Endodermal cell (in vitro differentiated cells): ENCODE results near the gene TRPC1. TPM values are rescaled to one million over a fixed set of nuclear protein-coding genes. Genes with fewer than 3 reads are reported as not detected.

Experiments used
- DNase-seq: peaks from one replicate; pipeline ENCODE4 v3.0.0-alpha.2; 2017
- H3K27ac ChIP-seq: 2 replicates; pipeline ENCODE4 v1.5.1; 2013; ENCODE audit warnings: mild to moderate bottlenecking, low read depth, low read length, moderate library complexity
- H3K27me3 ChIP-seq: 2 replicates; pipeline ENCODE4 v1.6.1; 2013; ENCODE audit warnings: mild to moderate bottlenecking, low read length, moderate library complexity; ENCODE audit not compliant: insufficient read depth, control insufficient read depth, poor library complexity, severe bottlenecking
- H3K36me3 ChIP-seq: 2 replicates; pipeline ENCODE4 v1.7.0; 2013; ENCODE audit warnings: mild to moderate bottlenecking, low read length, moderate library complexity; ENCODE audit not compliant: control insufficient read depth, insufficient read depth
- H3K4me1 ChIP-seq: one replicate; pipeline ENCODE4 v1.7.0; 2013; ENCODE audit warnings: low read length; ENCODE audit not compliant: control insufficient read depth, insufficient read depth
- H3K4me3 ChIP-seq: 2 replicates; pipeline ENCODE4 v1.5.1; 2013; ENCODE audit warnings: mild to moderate bottlenecking, low read length, moderate library complexity
- H3K9ac ChIP-seq: 2 replicates; pipeline ENCODE4 v1.6.1; 2013; ENCODE audit warnings: mild to moderate bottlenecking, low read length, moderate library complexity; ENCODE audit not compliant: poor library complexity, severe bottlenecking; ENCODE audit errors: extremely low read depth
- H3K9me3 ChIP-seq: 2 replicates; pipeline ENCODE4 v1.6.1; 2013; ENCODE audit warnings: mild to moderate bottlenecking, low read length, moderate library complexity; ENCODE audit not compliant: control insufficient read depth
- H3K27ac Mint-ChIP-seq: 2 replicates; pipeline ENCODE4 v1.8.0; 2020; ENCODE audit warnings: mixed read lengths
- H3K27me3 Mint-ChIP-seq: 2 replicates; pipeline ENCODE4 v1.8.0; 2021; ENCODE audit warnings: mild to moderate bottlenecking, mixed read lengths; ENCODE audit not compliant: insufficient read depth
- H3K36me3 Mint-ChIP-seq: 2 replicates; pipeline ENCODE4 v1.8.0; 2020; ENCODE audit warnings: low read depth, mixed read lengths
- H3K4me1 Mint-ChIP-seq: 2 replicates; pipeline ENCODE4 v1.8.0; 2020; ENCODE audit warnings: mixed read lengths
- H3K4me3 Mint-ChIP-seq: 2 replicates; pipeline ENCODE4 v1.8.0; 2020; ENCODE audit warnings: mild to moderate bottlenecking, moderate library complexity, mixed read lengths
- H3K9me3 Mint-ChIP-seq: 2 replicates; pipeline ENCODE4 v1.8.0; 2020; ENCODE audit warnings: mild to moderate bottlenecking, mixed read lengths
- WGBS, 2 experiments: methylation state at CpG; one replicate each; pipeline versions ENCODE4 v1.1.5 to v1.1.7; 2013; ENCODE audit warnings: missing lambda C conversion rate in 2 of 2, mixed read lengths in 1 of 2; ENCODE audit not compliant: insufficient coverage in 1 of 2, insufficient read length in 1 of 2; 5-methylcytosine and 5-hydroxymethylcytosine counted together
- total RNA-seq, 2 donors: library from RNA; stranded (reverse); fragmentation: NEBNext Ultra II Directional in 1 of 2; extraction: Animal tissue kit (Norgen Biotek cat#: 25700) in 1 of 2; gene quantifications; 2 replicates in 1 of 2; 3 replicates in 1 of 2; pipeline ENCODE4 v1.2.1, GENCODE V29; 2021
- TF ChIP-seq, protein P1 (sequence below): fragments of 200-600 bp; sonication (generic); conservative IDR thresholded peaks from 2 replicates; pipeline ENCODE4 v1.5.0; 2021; ENCODE audit warnings: antibody characterized with exemption, mild to moderate bottlenecking

The TRPC1 gene
- total RNA-seq, 2 donors from 2014 or later: 18.2 to 18.9 TPM

DNA sequence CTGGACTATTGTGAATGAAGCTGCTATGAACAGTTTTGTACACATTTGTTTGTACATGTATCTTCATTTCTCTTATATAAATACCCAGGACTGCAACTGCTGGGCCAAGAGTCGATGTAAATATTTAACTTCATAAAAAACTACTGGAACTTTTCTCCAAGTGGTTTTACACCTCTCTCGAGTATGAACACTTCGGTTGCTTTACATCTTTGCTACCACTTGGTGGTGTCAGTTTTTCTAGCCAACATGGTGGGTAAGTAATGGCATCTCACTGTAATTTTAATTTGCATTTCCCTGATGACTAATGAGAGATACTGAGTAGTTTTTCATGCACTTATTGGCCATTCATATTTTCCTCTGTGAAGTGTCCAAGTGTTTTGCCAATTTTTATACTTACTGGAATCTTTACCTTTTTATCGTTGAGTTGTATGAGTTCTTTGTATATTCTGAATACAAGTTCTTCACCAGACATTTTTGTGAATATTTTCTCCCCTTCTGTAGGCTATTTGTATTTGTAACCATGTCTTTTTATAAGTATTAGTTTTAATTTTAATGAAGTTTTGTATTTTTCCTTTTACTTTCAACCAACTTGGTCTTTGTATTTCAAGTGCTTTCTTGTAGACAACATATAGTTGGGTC, 120.6 kb downstream of the TRPC1 start:
- H3K9me3 Mint-ChIP-seq: no peaks in the 10 kb centered on the region
- Histone ChIP-seq H3K36me3 (peaks cover 11% of the 10 kb centered on the region), H3K27ac (no peak overlapping the region), H3K9ac (no peak overlapping the region), H3K4me3 (no peak overlapping the region), H3K27me3 (no peaks in the 10 kb centered on the region), H3K4me1 (no peaks in the 10 kb centered on the region), H3K9me3 (no peaks in the 10 kb centered on the region)
- H3K36me3 Mint-ChIP-seq: peaks cover 11% of the 10 kb centered on the region
- no peaks in the 10 kb centered on the region for H3K27me3 Mint-ChIP-seq
- H3K27ac Mint-ChIP-seq: no peak overlapping the region
- DNase-seq: no peak
- WGBS, 2 experiments: 66 to 71% methylated on average over 3 of the region's 4 CpGs
- TF ChIP-seq, protein P1, sequence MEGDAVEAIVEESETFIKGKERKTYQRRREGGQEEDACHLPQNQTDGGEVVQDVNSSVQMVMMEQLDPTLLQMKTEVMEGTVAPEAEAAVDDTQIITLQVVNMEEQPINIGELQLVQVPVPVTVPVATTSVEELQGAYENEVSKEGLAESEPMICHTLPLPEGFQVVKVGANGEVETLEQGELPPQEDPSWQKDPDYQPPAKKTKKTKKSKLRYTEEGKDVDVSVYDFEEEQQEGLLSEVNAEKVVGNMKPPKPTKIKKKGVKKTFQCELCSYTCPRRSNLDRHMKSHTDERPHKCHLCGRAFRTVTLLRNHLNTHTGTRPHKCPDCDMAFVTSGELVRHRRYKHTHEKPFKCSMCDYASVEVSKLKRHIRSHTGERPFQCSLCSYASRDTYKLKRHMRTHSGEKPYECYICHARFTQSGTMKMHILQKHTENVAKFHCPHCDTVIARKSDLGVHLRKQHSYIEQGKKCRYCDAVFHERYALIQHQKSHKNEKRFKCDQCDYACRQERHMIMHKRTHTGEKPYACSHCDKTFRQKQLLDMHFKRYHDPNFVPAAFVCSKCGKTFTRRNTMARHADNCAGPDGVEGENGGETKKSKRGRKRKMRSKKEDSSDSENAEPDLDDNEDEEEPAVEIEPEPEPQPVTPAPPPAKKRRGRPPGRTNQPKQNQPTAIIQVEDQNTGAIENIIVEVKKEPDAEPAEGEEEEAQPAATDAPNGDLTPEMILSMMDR: peak; percentile 78
- H3K4me3 Mint-ChIP-seq: no peak overlapping the region
- H3K4me1 Mint-ChIP-seq: peaks cover 6% of the 10 kb centered on the region

DNA sequence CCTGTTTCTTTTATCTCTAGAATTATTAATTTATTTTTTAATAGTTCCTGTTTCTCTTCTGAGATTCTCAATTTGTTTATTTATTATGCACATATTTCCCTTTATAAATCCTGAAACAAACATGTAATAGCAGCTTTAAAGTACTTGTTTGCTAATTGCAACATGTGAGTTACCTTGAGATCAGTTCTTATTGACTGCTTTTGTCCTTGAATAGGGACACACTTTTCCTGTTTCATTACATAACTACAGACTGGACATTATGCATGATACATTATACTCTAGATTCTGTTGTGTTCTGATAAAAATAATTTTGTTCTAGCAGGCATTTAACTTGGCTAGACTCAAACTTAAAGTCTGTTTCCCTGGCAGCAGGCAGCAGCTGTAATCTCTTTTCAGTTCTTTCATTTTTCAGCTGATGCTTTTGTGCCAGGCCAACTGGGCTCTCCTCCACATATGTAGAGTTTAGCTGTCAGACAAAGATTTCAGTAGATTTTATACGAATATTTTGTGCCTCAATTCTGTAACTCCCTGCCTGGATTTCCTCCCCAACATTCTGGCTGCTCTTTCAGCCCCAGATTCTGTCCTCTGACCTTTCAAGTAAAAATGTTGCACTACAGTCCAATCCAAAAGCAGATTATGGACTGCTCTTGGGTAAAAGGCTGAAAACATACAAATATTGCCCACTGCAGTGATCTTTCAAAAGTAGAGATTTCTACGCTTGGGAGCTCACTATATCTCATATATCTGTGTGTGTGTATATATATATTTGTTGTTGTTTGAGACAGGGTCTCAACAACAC, 123.1 kb downstream of the TRPC1 start:
- Histone ChIP-seq H3K36me3 (peaks cover 11% of the 10 kb centered on the region), H3K9ac (no peak overlapping the region), H3K4me3 (no peak overlapping the region), H3K4me1 (no peaks in the 10 kb centered on the region), H3K27me3 (no peaks in the 10 kb centered on the region), H3K9me3 (no peaks in the 10 kb centered on the region), H3K27ac (no peak overlapping the region)
- no peaks in the 10 kb centered on the region for H3K9me3 Mint-ChIP-seq
- no peak for DNase-seq
- H3K36me3 Mint-ChIP-seq: peaks cover 9% of the 10 kb centered on the region
- 72 to 83% methylated on average over 1 to 2 of the region's 2 CpGs for WGBS, 2 experiments
- no peak overlapping the region for H3K4me3 Mint-ChIP-seq
- TF ChIP-seq, protein P1: no peak
- H3K4me1 Mint-ChIP-seq: peaks cover 6% of the 10 kb centered on the region
- no peaks in the 10 kb centered on the region for H3K27me3 Mint-ChIP-seq
- no peak overlapping the region for H3K27ac Mint-ChIP-seq

DNA sequence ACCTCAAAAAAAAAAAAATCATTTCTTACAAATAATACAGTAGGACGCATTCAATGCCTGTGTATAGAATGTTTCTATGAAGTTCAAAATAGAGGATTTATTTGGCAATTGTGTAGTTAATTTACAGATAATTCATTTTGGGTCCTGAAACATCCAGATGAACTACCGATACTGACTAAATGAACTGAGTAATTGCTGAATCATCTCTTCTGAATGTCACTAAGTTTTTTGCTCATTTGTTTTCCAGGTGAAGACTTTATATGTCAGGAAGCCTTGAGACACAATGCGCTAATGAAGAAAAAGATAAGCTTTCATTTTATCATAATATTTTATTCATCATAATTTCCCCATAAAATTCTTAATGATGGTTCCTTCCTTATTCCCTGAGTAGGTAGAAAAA, 125.3 kb downstream of the TRPC1 start:
- no peaks in the 10 kb centered on the region for H3K27me3 Mint-ChIP-seq
- no peak overlapping the region for H3K27ac ChIP-seq
- no peaks in the 10 kb centered on the region for H3K4me1 ChIP-seq
- no peak overlapping the region for H3K4me3 Mint-ChIP-seq
- no peaks in the 10 kb centered on the region for H3K9me3 Mint-ChIP-seq
- no peaks in the 10 kb centered on the region for H3K9me3 ChIP-seq
- H3K4me1 Mint-ChIP-seq: peaks cover 9% of the 10 kb centered on the region
- H3K36me3 ChIP-seq: peaks cover 11% of the 10 kb centered on the region
- no peak overlapping the region for H3K27ac Mint-ChIP-seq
- DNase-seq: no peak
- 99 to 100% methylated on average over 2 to 3 of the region's 3 CpGs for WGBS, 2 experiments
- H3K4me3 ChIP-seq: no peak overlapping the region
- H3K36me3 Mint-ChIP-seq: peaks cover 9% of the 10 kb centered on the region
- H3K27me3 ChIP-seq: no peaks in the 10 kb centered on the region
- no peak overlapping the region for H3K9ac ChIP-seq
- TF ChIP-seq, protein P1: no peak
